GM23338 (cell line): ENCODE data around the gene DCPS. TPM values are rescaled to one million over a fixed set of nuclear protein-coding genes. Genes with fewer than 3 reads are reported as not detected.

Experiments used
- ATAC-seq: fragments of 200-7000 bp; cut with Tn5 transposase; 3 replicates; pipeline ENCODE4 v1.9.1; 2020
- DNase-seq: peaks from one replicate; pipeline ENCODE4 v3.0.0-alpha.2; 2015; ENCODE audit warnings: low spot score
- H2AFZ ChIP-seq: fragments of 200-600 bp; sonication (generic); 2 replicates; pipeline ENCODE4 v1.8.0; 2016; ENCODE audit warnings: antibody characterized with exemption, mild to moderate bottlenecking, moderate library complexity
- H3F3A ChIP-seq: fragments of 200-600 bp; sonication (generic); replicated peaks from 2 replicates; pipeline ENCODE4 v1.8.0; 2017; ENCODE audit warnings: antibody characterized with exemption, mixed run types, low read depth
- H3K27ac ChIP-seq: fragments of 200-600 bp; sonication (generic); 2 replicates; pipeline ENCODE4 v1.6.1; 2016; ENCODE audit warnings: low read depth
- H3K27me3 ChIP-seq: fragments of 200-600 bp; sonication (generic); 2 replicates; pipeline ENCODE4 v1.8.0; 2016; ENCODE audit warnings: mild to moderate bottlenecking, mixed run types, moderate library complexity; ENCODE audit not compliant: insufficient read depth
- H3K36me3 ChIP-seq: fragments of 200-600 bp; sonication (generic); 2 replicates; pipeline ENCODE4 v1.8.0; 2016; ENCODE audit warnings: mild to moderate bottlenecking; ENCODE audit not compliant: insufficient read depth
- H3K4me1 ChIP-seq: fragments of 200-600 bp; sonication (generic); 2 replicates; pipeline ENCODE4 v1.8.0; 2016; ENCODE audit warnings: mild to moderate bottlenecking, moderate library complexity; ENCODE audit not compliant: insufficient read depth
- H3K4me2 ChIP-seq: fragments of 200-600 bp; sonication (generic); 2 replicates; pipeline ENCODE4 v1.7.1; 2017; ENCODE audit warnings: mixed run types
- H3K4me3 ChIP-seq: fragments of 200-600 bp; sonication (generic); 2 replicates; pipeline ENCODE4 v1.6.1; 2016; ENCODE audit warnings: mixed run types
- H3K79me2 ChIP-seq: fragments of 200-600 bp; sonication (generic); replicated peaks from 2 replicates; pipeline ENCODE4 v1.8.0; 2017; ENCODE audit warnings: mild to moderate bottlenecking; ENCODE audit not compliant: insufficient read depth
- H3K9me2 ChIP-seq: fragments of 200-600 bp; sonication (generic); 2 replicates; pipeline ENCODE4 v1.8.0; 2017; ENCODE audit not compliant: insufficient read depth
- H4K20me1 ChIP-seq: fragments of 200-600 bp; sonication (generic); replicated peaks from 2 replicates; pipeline ENCODE4 v1.8.0; 2017; ENCODE audit warnings: mild to moderate bottlenecking; ENCODE audit not compliant: insufficient read depth
- H3K27ac Mint-ChIP-seq: 2 replicates; pipeline ENCODE4 v1.8.0; 2020; ENCODE audit warnings: inconsistent platforms, mild to moderate bottlenecking, moderate library complexity, mixed read lengths
- H3K27me3 Mint-ChIP-seq: 3 replicates; pipeline ENCODE4 v1.8.0; 2022; ENCODE audit warnings: low read depth, mild to moderate bottlenecking, moderate library complexity, mixed read lengths, inconsistent platforms; ENCODE audit not compliant: insufficient read depth, poor library complexity
- H3K36me3 Mint-ChIP-seq: 3 replicates; pipeline ENCODE4 v1.8.0; 2021; ENCODE audit warnings: low read depth, mild to moderate bottlenecking, inconsistent platforms, moderate library complexity, mixed read lengths
- H3K4me1 Mint-ChIP-seq: 3 replicates; pipeline ENCODE4 v1.8.0; 2020; ENCODE audit warnings: mild to moderate bottlenecking, inconsistent platforms, mixed read lengths
- H3K4me3 Mint-ChIP-seq: 3 replicates; pipeline ENCODE4 v1.8.0; 2021; ENCODE audit warnings: moderate library complexity, mild to moderate bottlenecking, inconsistent platforms, mixed read lengths
- H3K9me3 Mint-ChIP-seq: 3 replicates; pipeline ENCODE4 v1.8.0; 2020; ENCODE audit warnings: moderate library complexity, mild to moderate bottlenecking, inconsistent platforms, mixed read lengths
- JUNB ChIP-seq: IDR thresholded peaks from one replicate; pipeline ENCODE4 v1.6.1; 2016; ENCODE audit warnings: antibody characterized with exemption; ENCODE audit not compliant: unreplicated experiment
- ZNF114 ChIP-seq: fragments of 250-450 bp; sonication (Bioruptor Pico); IDR thresholded peaks from 2 replicates; pipeline ENCODE4 v1.5.0; 2020; ENCODE audit warnings: mild to moderate bottlenecking, moderate library complexity
- ZNF462 ChIP-seq: fragments of 250-450 bp; sonication (Bioruptor Pico); IDR thresholded peaks from 2 replicates; pipeline ENCODE4 v1.5.0; 2020; ENCODE audit warnings: mild to moderate bottlenecking, moderate library complexity
- polyA plus RNA-seq: library from polyadenylated mRNA; unstranded; fragments of >200 nt; fragmentation: Nextera tagmentation; extraction: Ambion mirVana; gene quantifications from 2 replicates; pipeline ENCODE4 v1.2.1, GENCODE V29; 2016
- total RNA-seq: library from RNA; depleted of rRNA; stranded (reverse); fragments of >200 nt; shearing (Covaris generic); gene quantifications from 2 replicates; pipeline ENCODE4 v1.2.3, GENCODE V29; 2014
- TF ChIP-seq, protein P1 (sequence below): IDR thresholded peaks from 2 replicates; pipeline ENCODE4 v1.6.1; 2016; ENCODE audit warnings: antibody characterized with exemption

The DCPS gene
- total and polyA plus RNA-seq, 2 experiments from 2014 or later: 26.8 to 46.4 TPM

- TF ChIP-seq ZNF114 (CRISPR knock-in tag) (no peak), JUNB (no peak), ZNF462 (CRISPR knock-in tag) (no peak)
- TF ChIP-seq, protein P1, sequence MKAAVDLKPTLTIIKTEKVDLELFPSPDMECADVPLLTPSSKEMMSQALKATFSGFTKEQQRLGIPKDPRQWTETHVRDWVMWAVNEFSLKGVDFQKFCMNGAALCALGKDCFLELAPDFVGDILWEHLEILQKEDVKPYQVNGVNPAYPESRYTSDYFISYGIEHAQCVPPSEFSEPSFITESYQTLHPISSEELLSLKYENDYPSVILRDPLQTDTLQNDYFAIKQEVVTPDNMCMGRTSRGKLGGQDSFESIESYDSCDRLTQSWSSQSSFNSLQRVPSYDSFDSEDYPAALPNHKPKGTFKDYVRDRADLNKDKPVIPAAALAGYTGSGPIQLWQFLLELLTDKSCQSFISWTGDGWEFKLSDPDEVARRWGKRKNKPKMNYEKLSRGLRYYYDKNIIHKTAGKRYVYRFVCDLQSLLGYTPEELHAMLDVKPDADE: no peak
- Histone ChIP-seq H3K79me2 (peaks cover 41% of the 10 kb centered on the region), H3K36me3 (0 out of 2 replicates have a peak, but pooled peaks cover 5% of the 10 kb centered on the region), H3K4me1 (peaks cover 42% of the 10 kb centered on the region), H4K20me1 (peaks cover 12% of the 10 kb centered on the region), H3K9me2 (0 out of 2 replicates have a peak, but pooled peaks cover 2% of the 10 kb centered on the region), H3F3A (0 out of 2 replicates have a peak, but pooled peaks cover 5% of the 10 kb centered on the region), H3K27me3 (no peaks in the 10 kb centered on the region), H2AFZ (no peak overlapping the region), H3K27ac (no peak overlapping the region), H3K4me2 (no peak overlapping the region), H3K4me3 (no peak overlapping the region)
- Mint-ChIP-seq H3K4me3 (no peak overlapping the region), H3K9me3 (no peaks in the 10 kb centered on the region; the same call in 2 of the 3 replicates), H3K27ac (no peak overlapping the region), H3K27me3 (peaks cover 22% of the 10 kb centered on the region), H3K36me3 (peaks cover 14% of the 10 kb centered on the region), H3K4me1 (peaks cover 68% of the 10 kb centered on the region)
- ATAC-seq (no peak), DNase-seq (no peak)
Measured at GRCh38 chr11:126348806-126349582, 45.1 kb downstream of the DCPS start.
